ENCODE measurements around the gene MED25.

- TF ChIP-seq EP300 (IDR thresholded peaks at IDR 0.05), result no peak
- TF ChIP-seq POLR2A (IDR thresholded peaks at IDR 0.05), result no peak
- TF ChIP-seq, protein P1, sequence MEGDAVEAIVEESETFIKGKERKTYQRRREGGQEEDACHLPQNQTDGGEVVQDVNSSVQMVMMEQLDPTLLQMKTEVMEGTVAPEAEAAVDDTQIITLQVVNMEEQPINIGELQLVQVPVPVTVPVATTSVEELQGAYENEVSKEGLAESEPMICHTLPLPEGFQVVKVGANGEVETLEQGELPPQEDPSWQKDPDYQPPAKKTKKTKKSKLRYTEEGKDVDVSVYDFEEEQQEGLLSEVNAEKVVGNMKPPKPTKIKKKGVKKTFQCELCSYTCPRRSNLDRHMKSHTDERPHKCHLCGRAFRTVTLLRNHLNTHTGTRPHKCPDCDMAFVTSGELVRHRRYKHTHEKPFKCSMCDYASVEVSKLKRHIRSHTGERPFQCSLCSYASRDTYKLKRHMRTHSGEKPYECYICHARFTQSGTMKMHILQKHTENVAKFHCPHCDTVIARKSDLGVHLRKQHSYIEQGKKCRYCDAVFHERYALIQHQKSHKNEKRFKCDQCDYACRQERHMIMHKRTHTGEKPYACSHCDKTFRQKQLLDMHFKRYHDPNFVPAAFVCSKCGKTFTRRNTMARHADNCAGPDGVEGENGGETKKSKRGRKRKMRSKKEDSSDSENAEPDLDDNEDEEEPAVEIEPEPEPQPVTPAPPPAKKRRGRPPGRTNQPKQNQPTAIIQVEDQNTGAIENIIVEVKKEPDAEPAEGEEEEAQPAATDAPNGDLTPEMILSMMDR (IDR thresholded peaks at IDR 0.05), result no peak
These were observed 66.0 kb downstream of the MED25 start for GRCh38 chr19:49884109-49884508.
